ENCODE results near the gene OR8B12.

Gene OR8B12

GRCh38 chr11:124556828-124557227 lies 13.4 kb upstream of the OR8B12 start:
- H3K9me3 ChIP-seq (ENCODE audit: insufficient read depth, low read depth, low read length), result no peaks in the 10 kb centered on the region
- WGBS (ENCODE audit: extremely low coverage, insufficient coverage, insufficient read length), result no CpG with 5 or more reads among the region's 2 CpGs
- no peak for DNase-seq

GRCh38 chr11:124551987-124552386 lies 8.5 kb upstream of the OR8B12 start:
- Histone ChIP-seq H4K91ac (ENCODE audit: low read depth, low read length) (no peak overlapping the region), H3K9ac (ENCODE audit: low read length) (no peak overlapping the region), H3K4me3 (ENCODE audit: low read depth, low read length) (no peak overlapping the region), H4K8ac (ENCODE audit: low read depth, low read length) (no peak overlapping the region), H2BK12ac (ENCODE audit: low read length) (no peak overlapping the region), H2BK120ac (ENCODE audit: insufficient read depth, low read length, poor library complexity) (no peak overlapping the region), H3K27me3 (ENCODE audit: insufficient read depth, low read length) (no peaks in the 10 kb centered on the region), H3K36me3 (ENCODE audit: control insufficient read depth in 1 of 2, insufficient read depth in 2 of 2, low read length in 2 of 2) (no peaks in the 10 kb centered on the region), H3K27ac (ENCODE audit: low read depth, low read length) (no peak overlapping the region), H3K4me1 (ENCODE audit: control insufficient read depth in 1 of 2, insufficient read depth in 2 of 2, low read length in 2 of 2) (no peaks in the 10 kb centered on the region), H3K4ac (ENCODE audit: low read depth, low read length) (no peak overlapping the region), H3K4me2 (ENCODE audit: low read length) (no peak overlapping the region), H4K12ac (ENCODE audit: low read depth, low read length) (no peak overlapping the region), H3K9me3 (ENCODE audit: insufficient read depth, low read depth, low read length) (no peaks in the 10 kb centered on the region), H3K79me1 (ENCODE audit: low read length) (no peaks in the 10 kb centered on the region), H3K23ac (ENCODE audit: low read length) (no peak overlapping the region), H2AK5ac (ENCODE audit: low read length) (no peak overlapping the region), H2AFZ (ENCODE audit: insufficient read depth, low read length, poor library complexity) (no peak overlapping the region), H3K18ac (ENCODE audit: low read length) (no peak overlapping the region), H3K14ac (ENCODE audit: low read length) (no peak overlapping the region), H3K79me2 (ENCODE audit: control insufficient read depth, insufficient read depth, low read length, poor library complexity) (no peaks in the 10 kb centered on the region), H2BK5ac (ENCODE audit: low read depth, low read length, poor library complexity) (no peak overlapping the region)
- WGBS (ENCODE audit: extremely low coverage, insufficient coverage, insufficient read length), result no CpG with 5 or more reads among the region's 4 CpGs
- no peak for DNase-seq

More at GRCh38 chr11:124556828-124557227, 13.4 kb upstream of the OR8B12 start:
- no peaks in the 10 kb centered on the region for H3K4me1 ChIP-seq (ENCODE audit: control insufficient read depth in 1 of 2, insufficient read depth in 2 of 2, low read length in 2 of 2)
- H3K27ac ChIP-seq (ENCODE audit: low read depth, low read length), result no peak overlapping the region
- H3K9ac ChIP-seq (ENCODE audit: low read length), result no peak overlapping the region
- H2AFZ ChIP-seq (ENCODE audit: insufficient read depth, low read length, poor library complexity), result no peak overlapping the region
- no peak overlapping the region for H2BK120ac ChIP-seq (ENCODE audit: insufficient read depth, low read length, poor library complexity)
- H3K36me3 ChIP-seq (ENCODE audit: control insufficient read depth in 1 of 2, insufficient read depth in 2 of 2, low read length in 2 of 2), result no peaks in the 10 kb centered on the region
- H4K12ac ChIP-seq (ENCODE audit: low read depth, low read length), result no peak overlapping the region
- H3K79me1 ChIP-seq (ENCODE audit: low read length), result no peaks in the 10 kb centered on the region
- no peak overlapping the region for H3K18ac ChIP-seq (ENCODE audit: low read length)
- H3K79me2 ChIP-seq (ENCODE audit: control insufficient read depth, insufficient read depth, low read length, poor library complexity), result no peaks in the 10 kb centered on the region
- no peak overlapping the region for H3K23ac ChIP-seq (ENCODE audit: low read length)
- no peak overlapping the region for H4K8ac ChIP-seq (ENCODE audit: low read depth, low read length)
- H2BK12ac ChIP-seq (ENCODE audit: low read length), result no peak overlapping the region
- H3K27me3 ChIP-seq (ENCODE audit: insufficient read depth, low read length), result no peaks in the 10 kb centered on the region
- H4K91ac ChIP-seq (ENCODE audit: low read depth, low read length), result no peak overlapping the region
- H3K4me3 ChIP-seq (ENCODE audit: low read depth, low read length), result no peak overlapping the region
- H2AK5ac ChIP-seq (ENCODE audit: low read length), result no peak overlapping the region
- no peak overlapping the region for H2BK5ac ChIP-seq (ENCODE audit: low read depth, low read length, poor library complexity)
- H3K4me2 ChIP-seq (ENCODE audit: low read length), result no peak overlapping the region
- H3K4ac ChIP-seq (ENCODE audit: low read depth, low read length), result no peak overlapping the region
- H3K14ac ChIP-seq (ENCODE audit: low read length), result no peak overlapping the region

- H3K18ac ChIP-seq (ENCODE audit: low read length), result no peak overlapping the region
- WGBS (ENCODE audit: extremely low coverage, insufficient coverage, insufficient read length), result no CpG with 5 or more reads among the region's 6 CpGs
Measured at GRCh38 chr11:124551189-124551588, 7.7 kb upstream of the OR8B12 start.

GRCh38 chr11:124543145-124543544 lies 309 bp downstream of the OR8B12 start:
- Histone ChIP-seq H2BK120ac (ENCODE audit: insufficient read depth, low read length, poor library complexity) (no peak overlapping the region), H3K4ac (ENCODE audit: low read depth, low read length) (no peak overlapping the region), H3K9ac (ENCODE audit: low read length) (no peak overlapping the region), H3K79me2 (ENCODE audit: control insufficient read depth, insufficient read depth, low read length, poor library complexity) (no peaks in the 10 kb centered on the region), H2BK5ac (ENCODE audit: low read depth, low read length, poor library complexity) (no peak overlapping the region), H3K23ac (ENCODE audit: low read length) (no peak overlapping the region), H3K79me1 (ENCODE audit: low read length) (no peaks in the 10 kb centered on the region), H3K9me3 (ENCODE audit: insufficient read depth, low read depth, low read length) (no peaks in the 10 kb centered on the region), H2AFZ (ENCODE audit: insufficient read depth, low read length, poor library complexity) (no peak overlapping the region), H3K18ac (ENCODE audit: low read length) (no peak overlapping the region), H3K36me3 (ENCODE audit: control insufficient read depth in 1 of 2, insufficient read depth in 2 of 2, low read length in 2 of 2) (no peaks in the 10 kb centered on the region), H3K14ac (ENCODE audit: low read length) (no peak overlapping the region), H4K8ac (ENCODE audit: low read depth, low read length) (no peak overlapping the region), H3K27ac (ENCODE audit: low read depth, low read length) (no peak overlapping the region), H3K4me3 (ENCODE audit: low read depth, low read length) (no peak overlapping the region), H2BK12ac (ENCODE audit: low read length) (no peak overlapping the region), H3K4me2 (ENCODE audit: low read length) (no peak overlapping the region), H2AK5ac (ENCODE audit: low read length) (no peak overlapping the region), H3K27me3 (ENCODE audit: insufficient read depth, low read length) (no peaks in the 10 kb centered on the region), H3K4me1 (ENCODE audit: control insufficient read depth in 1 of 2, insufficient read depth in 2 of 2, low read length in 2 of 2) (no peaks in the 10 kb centered on the region), H4K12ac (ENCODE audit: low read depth, low read length) (no peak overlapping the region), H4K91ac (ENCODE audit: low read depth, low read length) (no peak overlapping the region)
- WGBS (ENCODE audit: extremely low coverage, insufficient coverage, insufficient read length), result no CpG with 5 or more reads among the region's 6 CpGs
- no peak for DNase-seq

More at GRCh38 chr11:124551189-124551588, 7.7 kb upstream of the OR8B12 start:
- H2AK5ac ChIP-seq (ENCODE audit: low read length), result no peak overlapping the region
- H4K8ac ChIP-seq (ENCODE audit: low read depth, low read length), result no peak overlapping the region
- no peak for DNase-seq
- no peak overlapping the region for H3K23ac ChIP-seq (ENCODE audit: low read length)
- H3K4me1 ChIP-seq (ENCODE audit: control insufficient read depth in 1 of 2, insufficient read depth in 2 of 2, low read length in 2 of 2), result no peaks in the 10 kb centered on the region
- H3K27me3 ChIP-seq (ENCODE audit: insufficient read depth, low read length), result no peaks in the 10 kb centered on the region
- H3K4ac ChIP-seq (ENCODE audit: low read depth, low read length), result no peak overlapping the region
- no peak overlapping the region for H3K9ac ChIP-seq (ENCODE audit: low read length)
- no peak overlapping the region for H3K4me2 ChIP-seq (ENCODE audit: low read length)
- no peak overlapping the region for H2AFZ ChIP-seq (ENCODE audit: insufficient read depth, low read length, poor library complexity)
- H4K12ac ChIP-seq (ENCODE audit: low read depth, low read length), result no peak overlapping the region
- H3K9me3 ChIP-seq (ENCODE audit: insufficient read depth, low read depth, low read length), result no peaks in the 10 kb centered on the region
- no peak overlapping the region for H3K4me3 ChIP-seq (ENCODE audit: low read depth, low read length)
- no peak overlapping the region for H3K27ac ChIP-seq (ENCODE audit: low read depth, low read length)
- no peak overlapping the region for H2BK12ac ChIP-seq (ENCODE audit: low read length)
- H2BK120ac ChIP-seq (ENCODE audit: insufficient read depth, low read length, poor library complexity), result no peak overlapping the region
- H2BK5ac ChIP-seq (ENCODE audit: low read depth, low read length, poor library complexity), result no peak overlapping the region
- H3K14ac ChIP-seq (ENCODE audit: low read length), result no peak overlapping the region
- no peaks in the 10 kb centered on the region for H3K79me2 ChIP-seq (ENCODE audit: control insufficient read depth, insufficient read depth, low read length, poor library complexity)
- no peaks in the 10 kb centered on the region for H3K79me1 ChIP-seq (ENCODE audit: low read length)
- H3K36me3 ChIP-seq (ENCODE audit: control insufficient read depth in 1 of 2, insufficient read depth in 2 of 2, low read length in 2 of 2), result no peaks in the 10 kb centered on the region
- H4K91ac ChIP-seq (ENCODE audit: low read depth, low read length), result no peak overlapping the region
